Subcutaneous abdominal adipose tissue (tissue), 5 donors: ENCODE data around the gene CNN3.

Source experiments
- H3K27ac ChIP-seq: one replicate; pipeline ENCODE4 v1.7.0; 2013; ENCODE audit warnings: low read depth, mild to moderate bottlenecking, inconsistent platforms, low read length, moderate library complexity
- H3K27me3 ChIP-seq, 5 donors: one replicate each; pipeline ENCODE4 v1.7.0; 2013; ENCODE audit warnings: low read length in 5 of 5, inconsistent platforms in 1 of 5; ENCODE audit not compliant: control insufficient read depth in 5 of 5, insufficient read depth in 4 of 5
- H3K36me3 ChIP-seq, 5 donors: one replicate each; pipeline ENCODE4 v1.7.0; 2013; ENCODE audit warnings: low read length in 5 of 5; ENCODE audit not compliant: control insufficient read depth in 5 of 5, insufficient read depth in 5 of 5
- H3K4me1 ChIP-seq, 5 donors: one replicate each; pipeline ENCODE4 v1.7.0; 2013; ENCODE audit warnings: low read length in 5 of 5, mild to moderate bottlenecking in 3 of 5, moderate library complexity in 1 of 5; ENCODE audit not compliant: control insufficient read depth in 5 of 5, insufficient read depth in 5 of 5
- H3K4me3 ChIP-seq, 5 donors: one replicate each; pipeline ENCODE4 v1.7.0; 2013; ENCODE audit warnings: low read length in 5 of 5, low read depth in 1 of 5
- H3K9ac ChIP-seq, 5 donors: one replicate each; pipeline ENCODE4 v1.7.0; 2013; ENCODE audit warnings: low read length in 5 of 5, mild to moderate bottlenecking in 4 of 5, moderate library complexity in 3 of 5
- H3K9me3 ChIP-seq, 5 donors: one replicate each; pipeline ENCODE4 v1.7.0; 2013; ENCODE audit warnings: low read length in 5 of 5; ENCODE audit not compliant: control insufficient read depth in 5 of 5
- donor health status: healthy.
- donor health status: healthy.
- donor health status: healthy.
- donor health status: healthy.
- donor health status: healthy.

CNN3 gene

DNA sequence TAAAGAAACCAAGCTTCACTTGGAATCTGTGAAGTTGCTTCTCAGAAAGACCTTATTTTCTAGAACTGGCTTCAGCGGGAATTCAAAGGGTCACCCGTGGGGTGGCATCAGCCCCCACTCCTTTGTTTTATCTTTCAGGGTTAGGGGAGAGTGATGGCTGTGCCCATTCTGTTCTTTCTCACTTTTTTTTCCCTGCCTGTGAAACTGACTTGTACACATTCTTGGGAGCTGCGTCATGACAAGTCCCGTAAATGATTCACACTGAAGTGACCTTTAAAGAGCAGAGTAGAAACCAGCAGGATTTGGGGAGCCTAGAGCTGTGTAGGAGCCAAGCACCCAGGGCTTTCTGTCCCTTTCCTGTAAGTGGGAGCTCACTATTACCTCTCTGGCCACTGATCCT lies 63.0 kb downstream of the CNN3 start:
- peak overlapping the region in 2 of 5 donors; percentile 44 to 66 for H3K9ac ChIP-seq
- H3K4me1 ChIP-seq, result peaks cover 2 to 27% (median 20%) of the 10 kb centered on the region in 5 donors
- no peaks in the 10 kb centered on the region for H3K36me3 ChIP-seq
- no peaks in the 10 kb centered on the region for H3K9me3 ChIP-seq
- peak overlapping the region; percentile 94 for H3K27ac ChIP-seq
- H3K4me3 ChIP-seq, result no peak overlapping the region
- no peaks in the 10 kb centered on the region for H3K27me3 ChIP-seq

DNA sequence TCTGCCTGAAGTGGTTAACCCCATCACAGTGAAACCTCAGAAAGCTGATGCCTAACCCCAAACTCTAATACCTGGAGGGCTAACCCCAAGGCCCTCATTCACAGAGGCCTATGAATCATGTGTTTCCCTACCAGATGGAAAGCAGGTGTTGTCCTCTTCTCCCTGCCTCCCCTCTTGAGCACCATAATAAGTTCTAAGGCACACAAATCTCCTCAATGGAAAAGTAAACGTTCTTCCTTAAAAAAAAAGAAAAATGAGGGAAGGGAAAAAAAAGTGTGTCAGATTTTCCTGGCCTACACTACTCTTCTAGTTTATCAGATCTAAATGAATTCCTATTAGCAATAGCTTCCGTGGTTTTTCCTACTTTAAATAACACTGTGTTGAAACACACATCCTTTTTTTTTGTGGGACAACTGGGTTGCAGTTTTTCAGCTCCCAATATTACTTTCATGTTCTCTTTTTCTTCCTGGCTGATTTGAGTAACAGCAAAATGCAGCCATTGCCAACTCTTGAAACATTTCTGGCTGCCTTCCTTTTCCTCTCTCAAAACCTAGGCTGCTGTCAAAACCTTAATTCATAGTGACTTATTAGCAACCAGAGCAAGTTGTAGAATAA lies 63.5 kb downstream of the CNN3 start:
- Histone ChIP-seq H3K9ac (peak overlapping the region in 3 of 5 donors; percentile 14 to 66 (median 50)), H3K27me3 (no peaks in the 10 kb centered on the region), H3K27ac (peak overlapping the region; percentile 94), H3K4me3 (no peak overlapping the region), H3K4me1 (peaks cover 2 to 27% (median 20%) of the 10 kb centered on the region in 5 donors), H3K36me3 (no peaks in the 10 kb centered on the region), H3K9me3 (no peaks in the 10 kb centered on the region)

DNA sequence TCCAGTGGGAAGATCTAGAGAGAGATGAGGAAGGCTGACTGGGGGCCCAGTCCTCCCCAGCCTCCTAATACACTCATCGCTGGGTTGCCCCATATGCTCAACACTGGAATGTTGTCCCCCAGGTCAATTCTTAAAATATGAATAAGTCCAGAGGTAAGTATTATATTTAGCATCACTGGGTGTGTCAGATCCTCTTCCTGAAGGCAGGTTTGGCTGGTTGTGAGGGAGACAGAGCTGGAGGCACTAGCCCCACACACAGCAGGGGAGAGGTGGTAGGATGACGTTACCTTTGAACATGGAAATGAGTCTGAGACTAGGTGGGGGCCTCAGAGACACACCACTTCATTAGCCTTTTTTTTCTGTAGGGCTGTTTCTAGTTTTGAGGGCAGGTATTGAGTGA lies 64.2 kb downstream of the CNN3 start:
- no peaks in the 10 kb centered on the region for H3K36me3 ChIP-seq
- peak overlapping the region; percentile 94 for H3K27ac ChIP-seq
- peak overlapping the region in 1 of 5 donors; percentile 50 for H3K9ac ChIP-seq
- no peaks in the 10 kb centered on the region for H3K27me3 ChIP-seq
- no peak overlapping the region for H3K4me3 ChIP-seq
- peaks cover 2 to 27% (median 20%) of the 10 kb centered on the region in 5 donors for H3K4me1 ChIP-seq
- H3K9me3 ChIP-seq, result no peaks in the 10 kb centered on the region

DNA sequence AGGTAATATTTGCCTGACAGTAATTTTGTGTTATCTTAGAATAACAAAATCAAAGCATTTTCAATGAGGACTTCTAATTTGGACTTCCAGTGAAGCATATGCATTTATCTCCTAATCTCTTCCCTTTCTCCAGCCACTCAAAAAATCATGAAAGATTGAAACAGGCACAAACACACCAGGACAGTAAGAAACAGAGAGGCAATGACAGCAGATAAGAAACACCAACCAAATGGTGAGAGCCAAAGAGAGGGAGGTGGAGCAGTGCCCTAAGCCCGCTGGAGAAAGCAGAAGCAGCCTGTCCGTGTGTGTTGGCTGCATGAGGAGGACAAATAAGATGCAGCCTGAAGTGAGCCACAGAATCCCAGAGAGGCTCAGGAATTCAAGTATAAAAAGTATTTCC lies 67.7 kb downstream of the CNN3 start:
- no peak overlapping the region for H3K4me3 ChIP-seq
- H3K27me3 ChIP-seq, result no peaks in the 10 kb centered on the region
- H3K27ac ChIP-seq, result no peak overlapping the region
- no peak overlapping the region for H3K9ac ChIP-seq
- peaks cover 0 to 22% (median 16%) of the 10 kb centered on the region in 5 donors for H3K4me1 ChIP-seq
- no peaks in the 10 kb centered on the region for H3K9me3 ChIP-seq
- no peaks in the 10 kb centered on the region for H3K36me3 ChIP-seq

DNA sequence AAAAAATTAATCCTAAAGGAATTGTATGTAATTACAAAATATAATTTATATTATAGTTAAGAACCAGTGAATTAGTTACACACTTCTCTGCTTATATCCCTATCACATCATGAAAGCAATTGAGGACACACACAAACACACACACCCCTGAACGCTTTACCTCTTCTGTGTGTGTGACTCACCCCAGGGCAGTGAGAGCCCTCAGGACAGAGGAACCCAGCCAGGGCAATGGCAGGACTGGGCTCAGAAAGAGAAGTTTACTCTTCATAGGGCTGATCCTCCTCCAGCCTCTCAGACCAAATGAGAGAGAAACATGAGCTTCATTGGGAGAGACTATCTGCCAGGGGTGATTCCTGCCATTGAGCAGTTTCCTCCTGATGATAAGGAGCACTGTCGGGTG lies 68.6 kb downstream of the CNN3 start:
- Histone ChIP-seq H3K9ac (no peak overlapping the region), H3K27me3 (no peaks in the 10 kb centered on the region), H3K36me3 (no peaks in the 10 kb centered on the region), H3K9me3 (no peaks in the 10 kb centered on the region), H3K4me1 (peaks cover 0 to 15% (median 10%) of the 10 kb centered on the region in 5 donors), H3K4me3 (no peak overlapping the region), H3K27ac (no peak overlapping the region)

DNA sequence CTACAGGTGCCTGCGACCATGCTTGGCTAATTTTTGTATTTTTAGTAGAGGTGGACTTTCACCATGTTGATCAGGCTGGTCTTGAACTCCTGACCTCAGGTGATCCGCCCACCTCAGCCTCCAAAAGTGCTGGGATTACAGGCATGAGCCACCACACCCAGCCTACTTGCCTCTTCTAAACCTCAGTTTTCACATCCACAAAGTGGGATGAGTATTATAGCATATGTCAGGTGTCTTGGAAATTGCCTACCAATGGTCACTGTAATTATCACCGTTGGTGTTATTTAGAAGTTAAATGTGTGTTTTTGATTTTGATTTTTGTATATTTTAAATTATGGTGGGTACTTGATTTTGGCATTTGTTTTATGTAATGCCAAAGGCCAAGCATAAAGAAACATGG lies 70.0 kb downstream of the CNN3 start:
- Histone ChIP-seq H3K4me1 (peaks cover 0 to 10% (median 4%) of the 10 kb centered on the region in 5 donors), H3K27ac (no peak overlapping the region), H3K9ac (no peak overlapping the region), H3K9me3 (no peaks in the 10 kb centered on the region), H3K4me3 (no peak overlapping the region), H3K27me3 (no peaks in the 10 kb centered on the region), H3K36me3 (no peaks in the 10 kb centered on the region)

DNA sequence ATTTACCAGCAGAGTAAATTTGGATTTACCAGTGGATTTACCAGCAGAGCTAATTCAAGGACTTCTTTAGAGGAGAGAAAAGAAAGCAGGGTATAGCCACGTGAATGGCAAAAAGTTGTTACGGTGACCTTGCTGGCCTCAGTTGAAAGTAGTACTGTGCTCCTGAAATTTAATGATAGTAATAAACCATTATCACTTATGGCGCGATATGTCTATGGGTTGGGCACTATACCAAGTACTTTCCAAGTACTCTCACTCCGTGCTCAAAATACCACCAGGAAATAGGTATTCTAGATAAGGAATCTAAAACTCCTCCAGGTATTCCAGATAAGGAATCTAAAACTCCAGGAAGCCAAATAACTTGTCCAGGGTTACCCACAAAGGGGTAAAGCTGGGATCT lies 70.9 kb downstream of the CNN3 start:
- H3K27me3 ChIP-seq, result no peaks in the 10 kb centered on the region
- H3K9me3 ChIP-seq, result no peaks in the 10 kb centered on the region
- no peak overlapping the region for H3K9ac ChIP-seq
- no peak overlapping the region for H3K4me3 ChIP-seq
- H3K36me3 ChIP-seq, result no peaks in the 10 kb centered on the region
- H3K4me1 ChIP-seq, result peaks cover 0 to 10% (median 4%) of the 10 kb centered on the region in 5 donors
- H3K27ac ChIP-seq, result no peak overlapping the region

DNA sequence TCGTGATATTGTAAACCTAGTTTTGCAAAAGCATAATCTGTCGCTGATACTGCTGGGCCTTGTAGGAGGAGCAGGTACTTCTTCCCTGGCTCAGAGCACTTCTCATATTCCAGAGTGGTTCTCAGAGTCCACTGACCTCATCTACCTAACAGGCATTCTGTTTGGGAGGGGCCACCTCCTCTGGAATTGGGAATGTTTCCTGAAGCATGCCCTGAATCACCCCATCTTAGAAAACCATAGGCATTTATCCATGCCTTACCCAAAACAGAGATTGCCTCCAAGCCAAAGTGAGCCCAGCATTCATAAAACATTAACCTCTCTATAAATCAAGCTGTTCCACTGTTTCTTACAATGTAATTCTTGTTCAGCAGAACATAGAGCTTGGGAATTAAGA lies 71.6 kb downstream of the CNN3 start:
- Histone ChIP-seq H3K4me3 (no peak overlapping the region), H3K9ac (no peak overlapping the region)

DNA sequence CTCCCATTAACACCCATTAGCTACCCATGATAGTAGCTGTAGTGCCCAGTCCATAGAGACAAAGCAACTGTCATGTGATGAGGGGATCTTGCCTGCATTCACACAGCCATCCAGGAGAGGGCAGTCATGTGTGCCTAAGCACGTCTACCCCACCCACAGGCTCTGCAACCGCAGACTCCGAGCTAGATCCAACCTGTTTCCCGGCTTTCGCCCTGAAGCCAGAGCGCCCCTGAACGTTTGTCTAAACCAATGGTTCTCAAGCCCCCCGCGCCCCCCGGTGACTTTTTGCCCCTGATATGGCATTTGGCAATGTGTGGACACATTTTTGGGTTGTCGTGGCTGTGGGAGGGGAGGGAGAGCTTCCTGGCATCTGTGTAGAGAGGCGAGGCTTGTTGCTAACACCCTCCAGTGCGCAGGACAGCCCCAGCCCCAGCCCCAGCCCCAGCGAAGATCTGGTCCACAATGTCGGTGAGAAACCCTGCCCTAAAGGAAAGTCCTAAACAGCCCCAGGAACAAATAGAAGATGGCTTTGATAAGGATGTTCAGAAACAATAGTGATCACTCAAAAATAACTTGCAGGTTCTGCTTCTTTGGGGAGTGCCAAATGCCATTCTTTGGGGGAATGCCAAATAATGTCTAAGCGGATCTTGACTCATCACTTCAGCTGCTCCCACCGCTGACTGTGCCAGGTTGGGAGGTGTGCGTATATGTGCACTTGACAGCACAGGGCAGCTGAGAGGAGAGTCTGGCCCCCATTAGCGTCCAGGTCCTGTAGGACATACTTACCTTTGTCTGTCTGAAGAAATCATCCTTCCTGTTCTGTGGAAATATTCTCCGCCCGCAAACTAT lies 72.2 kb downstream of the CNN3 start:
- H3K4me3 ChIP-seq, result peak overlapping the region; percentile 53 to 81 (median 55)
- no peak overlapping the region for H3K27ac ChIP-seq
- peaks cover 0 to 10% (median 4%) of the 10 kb centered on the region in 5 donors for H3K4me1 ChIP-seq
- H3K9me3 ChIP-seq, result no peaks in the 10 kb centered on the region
- peak overlapping the region in 1 of 5 donors; percentile 50 for H3K9ac ChIP-seq
- no peaks in the 10 kb centered on the region for H3K27me3 ChIP-seq
- no peaks in the 10 kb centered on the region for H3K36me3 ChIP-seq

More for the DNA sequence above, 71.6 kb downstream of the CNN3 start:
- no peaks in the 10 kb centered on the region for H3K27me3 ChIP-seq
- no peak overlapping the region for H3K27ac ChIP-seq
- no peaks in the 10 kb centered on the region for H3K9me3 ChIP-seq
- peaks cover 0 to 10% (median 4%) of the 10 kb centered on the region in 5 donors for H3K4me1 ChIP-seq
- H3K36me3 ChIP-seq, result no peaks in the 10 kb centered on the region

DNA sequence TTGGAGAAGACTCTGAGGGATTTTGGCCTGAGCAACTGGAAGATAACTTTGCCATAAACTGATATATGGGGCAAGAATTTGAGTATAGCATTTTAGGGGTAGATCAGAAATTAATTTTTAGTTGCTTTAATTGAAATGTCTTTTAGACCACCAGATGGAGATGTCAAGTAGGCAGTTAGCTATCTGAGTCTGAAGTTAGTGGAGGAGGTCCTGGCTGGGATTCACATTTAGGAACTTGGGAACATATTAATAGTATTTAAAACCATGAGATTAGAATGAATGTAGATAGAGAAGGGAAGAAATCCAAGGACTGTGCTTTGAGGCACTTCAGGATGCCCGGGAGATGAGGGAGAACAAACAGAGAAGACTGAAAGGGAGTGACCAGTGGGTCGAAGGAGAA lies 74.1 kb downstream of the CNN3 start:
- Histone ChIP-seq H3K4me3 (no peak overlapping the region), H3K27ac (no peak overlapping the region), H3K27me3 (no peaks in the 10 kb centered on the region), H3K9ac (no peak overlapping the region), H3K9me3 (no peaks in the 10 kb centered on the region), H3K36me3 (no peaks in the 10 kb centered on the region), H3K4me1 (peaks cover 0 to 10% (median 4%) of the 10 kb centered on the region in 5 donors)
